HEK293 (cell line): Measurements from ENCODE around the gene WDR36.
A peak's percentile ranks its signal among the peaks of the same experiment; 100 is the strongest.

ENCODE experiments used
- CTCF ChIA-PET: fragments of 350-600 bp; formaldehyde crosslinking; extraction: SDS; loops from one replicate; lab custom pipeline; 2021; ENCODE audit warnings: antibody characterized with exemption; lab: Yijun Ruan, JAX
- POLR2A ChIA-PET: fragments of 300-600 bp; formaldehyde crosslinking; extraction: SDS; loops from one replicate; lab custom pipeline; 2020; ENCODE audit warnings: antibody characterized with exemption, inconsistent platforms; lab: Yijun Ruan, JAX
- H3K27ac ChIP-seq: fragments of 200-500 bp; sonication (Bioruptor generic); 2 replicates; pipeline ENCODE4 v1.5.1; 2014; ENCODE audit warnings: low read depth, low read length, control low read depth, inconsistent platforms; ENCODE audit errors: extremely low read depth
- H3K36me3 ChIP-seq, 2 experiments: fragments of 200-500 bp in 1 of 2; sonication (Bioruptor generic) in 1 of 2; 1 replicate in 1 of 2; 2 replicates in 1 of 2; pipeline ENCODE4 v1.5.1; 2014 to 2017; ENCODE audit warnings: inconsistent platforms in 2 of 2, low read length in 2 of 2; ENCODE audit not compliant: control insufficient read depth in 2 of 2, insufficient read depth in 1 of 2
- H3K4me1 ChIP-seq: fragments of 200-500 bp; sonication (Bioruptor generic); 2 replicates; pipeline ENCODE4 v1.5.1; 2014; ENCODE audit warnings: mild to moderate bottlenecking, low read length, inconsistent platforms; ENCODE audit not compliant: control insufficient read depth, insufficient read depth
- H3K4me3 ChIP-seq: 2 replicates; pipeline ENCODE4 v1.5.1; 2011; ENCODE audit warnings: low read depth, mild to moderate bottlenecking, control low read depth, low read length, moderate library complexity
- H3K9me3 ChIP-seq: fragments of 200-500 bp; sonication (Bioruptor generic); 2 replicates; pipeline ENCODE4 v1.5.1; 2014; ENCODE audit warnings: low read depth, low read length, inconsistent platforms; ENCODE audit not compliant: control insufficient read depth, insufficient read depth
- KLF9 ChIP-seq: fragments of 450-650 bp; formaldehyde crosslinking; IDR thresholded peaks from 2 replicates; pipeline ENCODE4 v1.5.1; 2016; ENCODE audit warnings: missing biosample characterization, missing genetic modification characterization, low read depth
- MZF1 ChIP-seq: fragments of 450-650 bp; formaldehyde crosslinking; IDR thresholded peaks from 2 replicates; pipeline ENCODE4 v1.5.1; 2017; ENCODE audit warnings: missing biosample characterization, missing genetic modification characterization, borderline replicate concordance
- OSR2 ChIP-seq: fragments of 450-650 bp; formaldehyde crosslinking; IDR thresholded peaks from 2 replicates; pipeline ENCODE4 v1.5.1; 2016; ENCODE audit warnings: missing biosample characterization, missing genetic modification characterization
- SP7 ChIP-seq: fragments of 450-650 bp; formaldehyde crosslinking; IDR thresholded peaks from 2 replicates; pipeline ENCODE4 v1.5.1; 2016; ENCODE audit warnings: missing biosample characterization, missing genetic modification characterization
- WT1 ChIP-seq: fragments of 450-650 bp; formaldehyde crosslinking; IDR thresholded peaks from 2 replicates; pipeline ENCODE4 v1.5.1; 2016; ENCODE audit warnings: missing biosample characterization, missing genetic modification characterization
- ZBTB10 ChIP-seq: fragments of 450-650 bp; formaldehyde crosslinking; IDR thresholded peaks from 2 replicates; pipeline ENCODE4 v1.5.1; 2016; ENCODE audit warnings: missing biosample characterization, missing genetic modification characterization
- ZBTB48 ChIP-seq: fragments of 450-650 bp; formaldehyde crosslinking; IDR thresholded peaks from 2 replicates; pipeline ENCODE4 v1.5.1; 2016; ENCODE audit warnings: missing biosample characterization, missing genetic modification characterization
- ZNF157 ChIP-seq: fragments of 450-650 bp; formaldehyde crosslinking; IDR thresholded peaks from 2 replicates; pipeline ENCODE4 v1.5.1; 2016; ENCODE audit warnings: missing biosample characterization, missing genetic modification characterization
- ZNF239 ChIP-seq: fragments of 450-650 bp; formaldehyde crosslinking; IDR thresholded peaks from 2 replicates; pipeline ENCODE4 v1.5.1; 2016; ENCODE audit warnings: missing biosample characterization, missing genetic modification characterization
- ZNF24 ChIP-seq: fragments of 450-650 bp; formaldehyde crosslinking; IDR thresholded peaks from 2 replicates; pipeline ENCODE4 v1.5.1; 2016; ENCODE audit warnings: missing biosample characterization, missing genetic modification characterization
- ZNF266 ChIP-seq: fragments of 450-650 bp; formaldehyde crosslinking; IDR thresholded peaks from 2 replicates; pipeline ENCODE4 v1.5.1; 2016; ENCODE audit warnings: missing biosample characterization, missing genetic modification characterization, low read depth
- ZNF280C ChIP-seq: fragments of 450-650 bp; formaldehyde crosslinking; IDR thresholded peaks from 2 replicates; pipeline ENCODE4 v1.5.1; 2016; ENCODE audit warnings: missing biosample characterization, missing genetic modification characterization
- ZNF362 ChIP-seq: fragments of 450-650 bp; formaldehyde crosslinking; IDR thresholded peaks from 2 replicates; pipeline ENCODE4 v1.5.1; 2016; ENCODE audit warnings: missing biosample characterization, missing genetic modification characterization
- ZNF394 ChIP-seq: fragments of 450-650 bp; formaldehyde crosslinking; IDR thresholded peaks from 2 replicates; pipeline ENCODE4 v1.5.1; 2016; ENCODE audit warnings: missing biosample characterization, missing genetic modification characterization, mild to moderate bottlenecking, moderate library complexity, borderline replicate concordance
- ZNF530 ChIP-seq: fragments of 450-650 bp; formaldehyde crosslinking; IDR thresholded peaks from 2 replicates; pipeline ENCODE4 v1.5.1; 2016; ENCODE audit warnings: low read depth, missing biosample characterization, missing genetic modification characterization
- ZNF561 ChIP-seq: fragments of 450-650 bp; IDR thresholded peaks from 2 replicates; pipeline ENCODE4 v1.5.1; 2018; ENCODE audit warnings: missing biosample characterization, missing genetic modification characterization, borderline replicate concordance
- ZNF658 ChIP-seq: fragments of 450-650 bp; formaldehyde crosslinking; IDR thresholded peaks from 2 replicates; pipeline ENCODE4; 2016; ENCODE audit warnings: missing biosample characterization, missing genetic modification characterization
- ZNF660 ChIP-seq: fragments of 450-650 bp; IDR thresholded peaks from 2 replicates; pipeline ENCODE4 v1.5.1; 2018; ENCODE audit warnings: missing biosample characterization, mild to moderate bottlenecking, missing genetic modification characterization
- TF ChIP-seq, protein P1 (sequence below): fragments of 450-650 bp; formaldehyde crosslinking; IDR thresholded peaks from 2 replicates; pipeline ENCODE4 v1.5.1; 2016; ENCODE audit warnings: missing biosample characterization, missing genetic modification characterization
- TF ChIP-seq, protein P2 (sequence below): IDR thresholded peaks from 2 replicates; pipeline ENCODE4 v1.6.1; 2011; ENCODE audit warnings: mild to moderate bottlenecking, low read depth, low read length, borderline replicate concordance

The WDR36 gene

GRCh38 chr5:111099058-111099778, 7.1 kb downstream of the WDR36 start:
- POLR2A ChIA-PET: no interaction called here
- peaks cover 36 to 78% of the 10 kb centered on the region in 2 experiments for H3K36me3 ChIP-seq
- no peak overlapping the region for H3K4me3 ChIP-seq
- no peaks in the 10 kb centered on the region for H3K4me1 ChIP-seq
- no peak overlapping the region for H3K27ac ChIP-seq
- TF ChIP-seq KLF9 (no peak), ZNF362 (peak; percentile 95)
- TF ChIP-seq, all 188 proteins: peak for 1
- CTCF ChIA-PET: interaction anchor here (0.6 kb wide), 1 partner anchor 448 kb away, joined by 4 read pairs; no protein-coding TSS in a partner anchor
- no peaks in the 10 kb centered on the region for H3K9me3 ChIP-seq

DNA sequence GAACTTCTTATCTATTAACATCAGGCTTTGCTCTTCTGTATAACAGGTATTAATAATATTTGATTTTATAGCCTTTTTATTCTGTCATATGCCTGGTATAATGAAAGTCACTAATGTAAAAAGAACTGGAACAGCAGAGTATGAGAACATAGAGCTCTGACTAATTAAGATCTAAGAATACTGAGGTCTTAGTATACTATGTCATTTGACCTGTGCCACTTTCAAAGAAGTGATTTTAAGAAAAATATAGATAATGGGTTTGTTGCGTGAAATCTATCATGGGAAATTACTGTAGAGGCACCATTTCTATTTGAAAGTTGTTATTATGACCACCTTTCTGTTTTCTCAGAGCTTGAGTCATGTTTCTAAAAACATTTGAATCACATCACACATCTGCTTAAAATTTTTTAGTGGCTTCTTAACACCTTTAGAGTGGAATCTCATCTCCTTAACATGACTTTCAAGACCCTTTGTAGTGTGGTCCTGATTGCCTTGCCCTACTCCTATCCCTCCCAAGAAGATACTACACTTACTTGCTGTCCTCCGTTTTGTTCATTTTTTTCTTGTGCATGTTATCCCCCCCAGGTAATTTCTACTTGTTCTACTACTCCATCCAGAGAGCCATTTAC, 14.3 kb downstream of the WDR36 start:
- no peaks in the 10 kb centered on the region for H3K9me3 ChIP-seq
- no peak overlapping the region for H3K27ac ChIP-seq
- no peak for TF ChIP-seq ZBTB10 (tag by site-specific recombination)
- no peak for TF ChIP-seq SP7 (tag by site-specific recombination)
- no peak for TF ChIP-seq ZNF266 (tag by site-specific recombination)
- TF ChIP-seq ZNF658 (tag by site-specific recombination): no peak
- TF ChIP-seq ZNF530: no peak
- TF ChIP-seq, protein P1, sequence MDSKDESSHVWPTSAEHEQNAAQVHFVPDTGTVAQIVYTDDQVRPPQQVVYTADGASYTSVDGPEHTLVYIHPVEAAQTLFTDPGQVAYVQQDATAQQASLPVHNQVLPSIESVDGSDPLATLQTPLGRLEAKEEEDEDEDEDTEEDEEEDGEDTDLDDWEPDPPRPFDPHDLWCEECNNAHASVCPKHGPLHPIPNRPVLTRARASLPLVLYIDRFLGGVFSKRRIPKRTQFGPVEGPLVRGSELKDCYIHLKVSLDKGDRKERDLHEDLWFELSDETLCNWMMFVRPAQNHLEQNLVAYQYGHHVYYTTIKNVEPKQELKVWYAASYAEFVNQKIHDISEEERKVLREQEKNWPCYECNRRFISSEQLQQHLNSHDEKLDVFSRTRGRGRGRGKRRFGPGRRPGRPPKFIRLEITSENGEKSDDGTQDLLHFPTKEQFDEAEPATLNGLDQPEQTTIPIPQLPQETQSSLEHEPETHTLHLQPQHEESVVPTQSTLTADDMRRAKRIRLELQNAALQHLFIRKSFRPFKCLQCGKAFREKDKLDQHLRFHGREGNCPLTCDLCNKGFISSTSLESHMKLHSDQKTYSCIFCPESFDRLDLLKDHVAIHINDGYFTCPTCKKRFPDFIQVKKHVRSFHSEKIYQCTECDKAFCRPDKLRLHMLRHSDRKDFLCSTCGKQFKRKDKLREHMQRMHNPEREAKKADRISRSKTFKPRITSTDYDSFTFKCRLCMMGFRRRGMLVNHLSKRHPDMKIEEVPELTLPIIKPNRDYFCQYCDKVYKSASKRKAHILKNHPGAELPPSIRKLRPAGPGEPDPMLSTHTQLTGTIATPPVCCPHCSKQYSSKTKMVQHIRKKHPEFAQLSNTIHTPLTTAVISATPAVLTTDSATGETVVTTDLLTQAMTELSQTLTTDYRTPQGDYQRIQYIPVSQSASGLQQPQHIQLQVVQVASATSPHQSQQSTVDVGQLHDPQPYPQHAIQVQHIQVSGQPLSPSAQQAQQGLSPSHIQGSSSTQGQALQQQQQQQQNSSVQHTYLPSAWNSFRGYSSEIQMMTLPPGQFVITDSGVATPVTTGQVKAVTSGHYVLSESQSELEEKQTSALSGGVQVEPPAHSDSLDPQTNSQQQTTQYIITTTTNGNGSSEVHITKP (tag by site-specific recombination): no peak
- TF ChIP-seq MZF1 (tag by site-specific recombination): no peak
- no peak for TF ChIP-seq ZNF362
- TF ChIP-seq ZNF561: no peak
- TF ChIP-seq OSR2 (tag by site-specific recombination): no peak
- no peak for TF ChIP-seq ZBTB48 (tag by site-specific recombination)
- TF ChIP-seq ZNF280C (tag by site-specific recombination): no peak
- TF ChIP-seq ZNF239 (tag by site-specific recombination): no peak
- TF ChIP-seq, protein P2, sequence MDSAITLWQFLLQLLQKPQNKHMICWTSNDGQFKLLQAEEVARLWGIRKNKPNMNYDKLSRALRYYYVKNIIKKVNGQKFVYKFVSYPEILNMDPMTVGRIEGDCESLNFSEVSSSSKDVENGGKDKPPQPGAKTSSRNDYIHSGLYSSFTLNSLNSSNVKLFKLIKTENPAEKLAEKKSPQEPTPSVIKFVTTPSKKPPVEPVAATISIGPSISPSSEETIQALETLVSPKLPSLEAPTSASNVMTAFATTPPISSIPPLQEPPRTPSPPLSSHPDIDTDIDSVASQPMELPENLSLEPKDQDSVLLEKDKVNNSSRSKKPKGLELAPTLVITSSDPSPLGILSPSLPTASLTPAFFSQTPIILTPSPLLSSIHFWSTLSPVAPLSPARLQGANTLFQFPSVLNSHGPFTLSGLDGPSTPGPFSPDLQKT: no peak
- no peak for TF ChIP-seq ZNF157
- no peak for TF ChIP-seq ZNF24
- TF ChIP-seq ZNF394 (tag by site-specific recombination): no peak
- TF ChIP-seq WT1 (tag by site-specific recombination): no peak
- no peak for TF ChIP-seq ZNF660
- TF ChIP-seq, all 188 proteins: peak for 0
- Histone ChIP-seq H3K4me1 (no peaks in the 10 kb centered on the region), H3K36me3 (peaks cover 65 to 77% of the 10 kb centered on the region in 2 experiments; a peak in 2 of 3 replicates), H3K4me3 (no peak overlapping the region)
- ChIA-PET POLR2A (no interaction called here), CTCF (interaction anchor here (1.2 kb wide), 1 partner anchor 14 kb away, joined by 4 read pairs; the partner anchor contains the start of gene WDR36)
